ENCODE data around the gene GLO1. TPM values are rescaled to one million over a fixed set of nuclear protein-coding genes. Genes with fewer than 3 reads are reported as not detected.

The GLO1 gene
- polyA plus RNA-seq, 1 donor (not counting 4 experiments of a cell fraction or from before 2014, with no cell fraction given): 301 TPM

- Histone ChIP-seq H3K27me3 (ENCODE audit: control insufficient read depth, extremely low read depth, insufficient read depth, low read length) (no peaks in the 10 kb centered on the region), H3K27ac (ENCODE audit: control insufficient read depth, insufficient read depth, low read length) (no peak overlapping the region), H2AFZ (ENCODE audit: control insufficient read depth, low read length) (no peak overlapping the region), H3K36me3 (ENCODE audit: control insufficient read depth in 2 of 2, extremely low read depth in 1 of 2, insufficient read depth in 2 of 2, low read length in 2 of 2) (no peaks in the 10 kb centered on the region), H4K20me1 (ENCODE audit: control insufficient read depth, extremely low read depth, insufficient read depth, low read length) (no peaks in the 10 kb centered on the region), H3K9ac (ENCODE audit: control insufficient read depth, extremely low read depth, insufficient read depth, low read length) (no peak overlapping the region), H3K4me1 (ENCODE audit: control insufficient read depth, extremely low read depth, insufficient read depth, low read length) (peaks cover 11% of the 10 kb centered on the region), H3K4me3 (ENCODE audit: control insufficient read depth in 2 of 3, extremely low read depth in 1 of 3, insufficient read depth in 2 of 3, low read depth in 1 of 3, low read length in 3 of 3) (no peak overlapping the region), H3K79me2 (ENCODE audit: control insufficient read depth, insufficient read depth, low read length) (no peaks in the 10 kb centered on the region), H3K9me1 (ENCODE audit: control insufficient read depth, extremely low read depth, insufficient read depth, low read length) (no peaks in the 10 kb centered on the region), H3K4me2 (ENCODE audit: control insufficient read depth, extremely low read depth, insufficient read depth, low read depth, low read length) (no peak overlapping the region), H3K9me3 (ENCODE audit: control insufficient read depth, low read depth, low read length) (no peaks in the 10 kb centered on the region)
- FAIRE-seq (no peak), DNase-seq (ENCODE audit: low read depth, low spot score) (no peak)
- TF ChIP-seq CTCF (optimal IDR thresholded peaks at IDR 0.05 in 1 of 3, IDR thresholded peaks at IDR 0.05 in 1 of 3, conservative IDR thresholded peaks at IDR 0.05 in 1 of 3; ENCODE audit: extremely low read depth in 1 of 3, insufficient read depth in 2 of 3, low read length in 3 of 3) (no peak), EZH2 (IDR thresholded peaks at IDR 0.05; ENCODE audit: low read length) (no peak)
- dilution Hi-C loops (cut with MboI; ENCODE audit: extremely low pct_ligation_motif_present, low sequenced_read_pairs): no loop called here
Measured at GRCh38 chr6:38637756-38638155, 65.2 kb downstream of the GLO1 start.

DNA sequence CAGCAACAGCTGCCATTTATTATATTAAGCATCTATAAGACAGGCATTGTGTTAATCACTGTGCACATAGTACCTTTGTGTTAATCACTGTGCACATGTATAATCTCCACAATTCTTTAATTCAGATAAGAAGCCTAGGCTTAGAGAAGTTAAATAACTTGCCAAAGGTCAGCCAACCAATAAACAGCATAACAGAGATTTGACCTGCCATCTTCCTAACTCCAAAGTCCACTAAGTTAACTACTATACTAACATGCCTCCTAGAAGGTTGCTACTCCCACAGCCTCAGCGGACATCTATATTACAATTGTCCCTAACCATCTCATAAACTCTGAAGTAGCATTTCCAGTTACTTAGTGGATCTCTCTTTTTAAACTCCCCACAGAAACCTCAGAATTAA is 66.9 kb downstream of the GLO1 start:
- dilution Hi-C loops (cut with MboI; ENCODE audit: extremely low pct_ligation_motif_present, low sequenced_read_pairs): no loop called here
- Histone ChIP-seq H3K9me1 (ENCODE audit: control insufficient read depth, extremely low read depth, insufficient read depth, low read length) (no peaks in the 10 kb centered on the region), H3K4me2 (ENCODE audit: control insufficient read depth, extremely low read depth, insufficient read depth, low read depth, low read length) (no peak overlapping the region), H3K4me1 (ENCODE audit: control insufficient read depth, extremely low read depth, insufficient read depth, low read length) (peaks cover 10% of the 10 kb centered on the region), H2AFZ (ENCODE audit: control insufficient read depth, low read length) (no peak overlapping the region), H3K9ac (ENCODE audit: control insufficient read depth, extremely low read depth, insufficient read depth, low read length) (no peak overlapping the region), H3K4me3 (ENCODE audit: control insufficient read depth in 2 of 3, extremely low read depth in 1 of 3, insufficient read depth in 2 of 3, low read depth in 1 of 3, low read length in 3 of 3) (no peak overlapping the region), H3K36me3 (ENCODE audit: control insufficient read depth in 2 of 2, extremely low read depth in 1 of 2, insufficient read depth in 2 of 2, low read length in 2 of 2) (no peaks in the 10 kb centered on the region), H3K79me2 (ENCODE audit: control insufficient read depth, insufficient read depth, low read length) (peaks cover 2% of the 10 kb centered on the region), H3K27me3 (ENCODE audit: control insufficient read depth, extremely low read depth, insufficient read depth, low read length) (no peaks in the 10 kb centered on the region), H4K20me1 (ENCODE audit: control insufficient read depth, extremely low read depth, insufficient read depth, low read length) (no peaks in the 10 kb centered on the region), H3K9me3 (ENCODE audit: control insufficient read depth, low read depth, low read length) (no peaks in the 10 kb centered on the region), H3K27ac (ENCODE audit: control insufficient read depth, insufficient read depth, low read length) (no peak overlapping the region)
- FAIRE-seq (no peak), DNase-seq (ENCODE audit: low read depth, low spot score) (no peak)
- TF ChIP-seq CTCF (optimal IDR thresholded peaks at IDR 0.05 in 1 of 3, IDR thresholded peaks at IDR 0.05 in 1 of 3, conservative IDR thresholded peaks at IDR 0.05 in 1 of 3; ENCODE audit: extremely low read depth in 1 of 3, insufficient read depth in 2 of 3, low read length in 3 of 3): no peak
- no peak for TF ChIP-seq EZH2 (IDR thresholded peaks at IDR 0.05; ENCODE audit: low read length)
